Measurements from ENCODE around the gene TRMT10A. TPM values are rescaled to one million over a fixed set of nuclear protein-coding genes. Genes with fewer than 3 reads are reported as not detected.

The TRMT10A gene
- total and polyA plus RNA-seq, 3 donors from 2014 or later, result 13.1 to 21.4 (median 16.1) TPM

DNA sequence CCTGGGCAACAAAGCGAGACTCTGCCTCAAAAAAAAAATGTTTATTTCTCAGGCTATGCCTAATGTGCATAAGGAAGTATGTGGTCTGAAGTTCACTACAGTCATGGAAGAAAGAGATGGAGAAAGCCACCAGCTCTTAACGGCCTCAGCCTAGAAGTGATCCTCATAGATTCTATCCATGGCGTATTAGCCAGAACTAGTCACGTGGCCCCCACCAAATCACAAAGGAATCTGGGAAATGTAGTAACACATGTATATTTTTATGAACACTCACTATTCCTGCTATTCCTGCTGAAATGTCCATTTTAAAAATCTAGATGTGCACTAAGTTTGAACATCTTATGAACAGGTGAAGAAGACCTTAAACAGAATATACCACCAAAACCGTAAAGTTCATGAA, 44.6 kb upstream of the TRMT10A start:
- H3K36me3 ChIP-seq (ENCODE audit: low read depth, missing control alignments), result no peaks in the 10 kb centered on the region
- no peaks in the 10 kb centered on the region for H3K9me3 ChIP-seq
- intact Hi-C loops (cut with DNase I; ENCODE audit: low total_unique reads), result no loop called here
- WGBS, 2 donors, result 90 to 92% methylated on average over 5 of the region's 5 CpGs
- no peak overlapping the region for H3K27ac ChIP-seq
- TF ChIP-seq POLR2A (IDR thresholded peaks at IDR 0.05), result no peak
- TF ChIP-seq, protein P1, sequence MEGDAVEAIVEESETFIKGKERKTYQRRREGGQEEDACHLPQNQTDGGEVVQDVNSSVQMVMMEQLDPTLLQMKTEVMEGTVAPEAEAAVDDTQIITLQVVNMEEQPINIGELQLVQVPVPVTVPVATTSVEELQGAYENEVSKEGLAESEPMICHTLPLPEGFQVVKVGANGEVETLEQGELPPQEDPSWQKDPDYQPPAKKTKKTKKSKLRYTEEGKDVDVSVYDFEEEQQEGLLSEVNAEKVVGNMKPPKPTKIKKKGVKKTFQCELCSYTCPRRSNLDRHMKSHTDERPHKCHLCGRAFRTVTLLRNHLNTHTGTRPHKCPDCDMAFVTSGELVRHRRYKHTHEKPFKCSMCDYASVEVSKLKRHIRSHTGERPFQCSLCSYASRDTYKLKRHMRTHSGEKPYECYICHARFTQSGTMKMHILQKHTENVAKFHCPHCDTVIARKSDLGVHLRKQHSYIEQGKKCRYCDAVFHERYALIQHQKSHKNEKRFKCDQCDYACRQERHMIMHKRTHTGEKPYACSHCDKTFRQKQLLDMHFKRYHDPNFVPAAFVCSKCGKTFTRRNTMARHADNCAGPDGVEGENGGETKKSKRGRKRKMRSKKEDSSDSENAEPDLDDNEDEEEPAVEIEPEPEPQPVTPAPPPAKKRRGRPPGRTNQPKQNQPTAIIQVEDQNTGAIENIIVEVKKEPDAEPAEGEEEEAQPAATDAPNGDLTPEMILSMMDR (IDR thresholded peaks at IDR 0.05), result no peak
- no peaks in the 10 kb centered on the region for H3K27me3 ChIP-seq
- no peaks in the 10 kb centered on the region for H3K4me1 ChIP-seq
- H3K4me3 ChIP-seq, result no peak overlapping the region
- DNase-seq, result no peak

DNA sequence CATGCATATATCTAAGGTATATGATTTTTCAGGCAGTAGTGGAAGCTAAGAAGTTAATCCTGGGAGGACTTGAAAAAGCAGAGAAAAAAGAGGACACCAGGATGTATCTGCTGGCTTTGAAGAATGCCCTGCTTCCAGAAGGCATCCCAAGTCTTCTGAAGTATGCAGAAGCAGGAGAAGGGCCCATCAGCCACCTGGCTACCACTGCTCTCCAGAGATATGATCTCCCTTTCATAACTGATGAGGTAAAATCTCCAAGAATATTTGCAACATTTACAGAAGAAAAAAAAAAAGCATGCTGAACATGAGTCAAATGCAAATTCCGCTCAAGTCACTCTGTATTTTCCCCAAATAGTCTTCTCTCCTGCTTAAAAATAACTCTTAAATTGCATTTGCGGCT, 42.9 kb upstream of the TRMT10A start:
- no peak for TF ChIP-seq POLR2A (IDR thresholded peaks at IDR 0.05)
- TF ChIP-seq, protein P1 (IDR thresholded peaks at IDR 0.05), result no peak
- no peak overlapping the region for H3K27ac ChIP-seq
- no peak overlapping the region for H3K4me3 ChIP-seq
- no peaks in the 10 kb centered on the region for H3K36me3 ChIP-seq (ENCODE audit: low read depth, missing control alignments)
- H3K4me1 ChIP-seq, result no peaks in the 10 kb centered on the region
- intact Hi-C loops (cut with DNase I; ENCODE audit: low total_unique reads), result no loop called here
- 89 to 91% methylated on average over 2 of the region's 2 CpGs for WGBS, 2 donors
- no peak for DNase-seq
- no peaks in the 10 kb centered on the region for H3K27me3 ChIP-seq
- H3K9me3 ChIP-seq, result no peaks in the 10 kb centered on the region

DNA sequence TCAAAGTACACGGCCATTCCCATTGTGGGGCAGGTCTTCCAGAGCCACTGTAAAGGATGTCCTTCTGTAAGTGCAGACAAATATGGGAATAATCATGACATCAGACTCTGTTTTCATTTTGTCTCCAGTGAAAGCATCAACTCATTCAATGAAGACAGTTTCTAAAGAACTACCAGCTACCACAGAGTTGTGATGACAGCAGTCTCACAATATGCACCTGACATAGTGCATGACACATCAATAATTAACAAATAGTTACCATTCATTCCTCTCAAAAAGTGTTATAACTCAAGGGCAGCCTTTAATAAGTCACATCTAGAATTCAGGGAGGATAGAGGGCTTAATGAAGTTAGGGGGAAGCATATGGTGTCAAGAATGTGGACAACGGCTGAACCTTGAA, 31.0 kb upstream of the TRMT10A start:
- Histone ChIP-seq H3K4me3 (no peak overlapping the region), H3K36me3 (ENCODE audit: low read depth, missing control alignments) (no peaks in the 10 kb centered on the region), H3K9me3 (no peaks in the 10 kb centered on the region), H3K27me3 (no peaks in the 10 kb centered on the region), H3K4me1 (no peaks in the 10 kb centered on the region), H3K27ac (no peak overlapping the region)
- 86 to 92% methylated on average over 2 of the region's 2 CpGs for WGBS, 2 donors
- intact Hi-C loops (cut with DNase I; ENCODE audit: low total_unique reads), result no loop called here
- TF ChIP-seq, protein P1 (IDR thresholded peaks at IDR 0.05), result no peak
- TF ChIP-seq POLR2A (IDR thresholded peaks at IDR 0.05), result no peak
- no peak for DNase-seq

DNA sequence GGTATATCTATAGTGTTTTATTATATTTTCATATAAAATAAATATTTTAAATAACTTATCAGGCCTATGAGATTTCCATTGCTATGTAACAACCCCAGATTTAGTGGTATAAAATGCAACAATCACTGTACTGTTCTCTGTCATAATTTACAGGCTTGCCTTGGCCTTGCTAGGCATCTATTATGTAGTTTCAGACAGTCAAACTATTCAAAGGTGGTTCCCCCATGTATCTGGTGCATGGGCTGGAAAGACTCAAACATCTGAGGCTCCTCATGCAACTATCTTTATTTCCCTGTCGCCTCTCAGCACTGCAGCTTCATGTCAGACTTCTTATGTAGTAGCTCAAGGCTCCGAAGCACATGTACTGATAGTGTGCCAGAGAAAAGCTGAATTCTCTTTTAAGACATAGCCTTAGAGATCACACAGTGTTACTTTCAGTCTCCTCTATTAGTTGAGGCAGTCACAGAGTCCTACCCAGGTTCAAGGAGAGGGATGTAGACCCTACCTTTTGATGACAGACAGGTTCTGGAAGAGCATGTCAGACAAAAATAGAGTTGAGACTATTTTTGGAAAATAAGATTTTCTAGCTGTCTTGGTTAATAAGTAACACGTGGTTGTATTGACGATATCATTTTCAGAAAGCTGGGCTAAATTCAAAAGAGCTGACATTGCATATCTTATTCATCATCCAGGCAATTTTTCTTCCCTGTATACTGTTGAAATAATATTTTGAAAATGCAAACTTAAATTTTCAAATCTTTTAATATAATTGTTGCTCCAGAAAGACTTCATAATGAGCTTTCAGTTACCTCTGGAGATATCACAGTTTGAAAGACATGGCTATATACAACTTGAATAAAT, 30.2 kb upstream of the TRMT10A start:
- Histone ChIP-seq H3K9me3 (no peaks in the 10 kb centered on the region), H3K36me3 (ENCODE audit: low read depth, missing control alignments) (no peaks in the 10 kb centered on the region), H3K27me3 (no peaks in the 10 kb centered on the region), H3K4me3 (no peak overlapping the region), H3K4me1 (no peaks in the 10 kb centered on the region), H3K27ac (no peak overlapping the region)
- DNase-seq, result no peak
- 45 to 50% methylated on average over 4 of the region's 4 CpGs for WGBS, 2 donors
- intact Hi-C loops (cut with DNase I; ENCODE audit: low total_unique reads), result no loop called here
- TF ChIP-seq, protein P1 (IDR thresholded peaks at IDR 0.05), result no peak
- no peak for TF ChIP-seq POLR2A (IDR thresholded peaks at IDR 0.05)

DNA sequence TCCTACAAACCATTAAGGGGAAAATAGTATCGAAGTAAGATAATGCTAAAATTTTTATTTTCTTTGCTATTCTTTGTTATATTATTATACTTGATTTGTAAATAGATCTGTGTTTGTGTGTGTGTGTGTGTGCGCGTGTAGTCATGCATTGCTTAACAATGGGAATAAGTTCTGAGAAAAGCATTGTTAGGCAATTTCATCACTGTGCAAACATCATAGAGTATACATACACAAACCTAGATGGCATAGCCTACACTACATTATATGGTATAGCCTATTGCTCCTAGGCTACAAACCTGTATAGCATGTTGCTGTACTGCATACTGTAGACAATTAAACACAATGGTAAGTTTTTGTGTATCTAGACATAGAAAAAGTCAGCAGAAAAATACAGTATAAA, 27.9 kb upstream of the TRMT10A start:
- H3K4me1 ChIP-seq, result no peaks in the 10 kb centered on the region
- no peak for DNase-seq
- H3K27me3 ChIP-seq, result no peaks in the 10 kb centered on the region
- no peak overlapping the region for H3K4me3 ChIP-seq
- H3K27ac ChIP-seq, result no peak overlapping the region
- no peaks in the 10 kb centered on the region for H3K9me3 ChIP-seq
- intact Hi-C loops (cut with DNase I; ENCODE audit: low total_unique reads), result no loop called here
- no peaks in the 10 kb centered on the region for H3K36me3 ChIP-seq (ENCODE audit: low read depth, missing control alignments)
- 94 to 97% methylated on average over 3 of the region's 3 CpGs for WGBS, 2 donors
- no peak for TF ChIP-seq POLR2A (IDR thresholded peaks at IDR 0.05)
- TF ChIP-seq, protein P1 (IDR thresholded peaks at IDR 0.05), result no peak
